HepG2 (cell line): ENCODE measurements around the gene MCFD2. TPM values are rescaled to one million over a fixed set of nuclear protein-coding genes. Genes with fewer than 3 reads are reported as not detected.

Source experiments
- CEBPB ChIP-seq: IDR thresholded peaks from 2 replicates; pipeline ENCODE4 v1.6.1; 2011; ENCODE audit warnings: low read depth, low read length, improper control_type of control experiment, borderline replicate concordance
- CEBPG ChIP-seq: IDR thresholded peaks from 2 replicates; pipeline ENCODE4 v1.6.1; 2016
- GATAD2A ChIP-seq: IDR thresholded peaks from 2 replicates; pipeline ENCODE4 v1.6.1; 2016
- KLF16 ChIP-seq, 2 experiments: sonication (generic) in 1 of 2; formaldehyde crosslinking in 1 of 2; IDR thresholded peaks; 2 replicates each; pipeline versions ENCODE4 v1.6.1 to v1.8.0; 2016 to 2023; ENCODE audit warnings: missing genetic modification reagents in 2 of 2, missing compliant biosample characterization in 1 of 2
- KMT2B ChIP-seq: IDR thresholded peaks from 2 replicates; pipeline ENCODE4 v1.6.1; 2016; ENCODE audit warnings: missing genetic modification reagents, missing compliant biosample characterization
- MYC ChIP-seq: sonication (generic); formaldehyde crosslinking; IDR thresholded peaks from 2 replicates; pipeline ENCODE4 v1.9.0; 2021; ENCODE audit warnings: missing genetic modification reagents, borderline replicate concordance
- NONO ChIP-seq, 2 experiments: fragments of 450-650 bp in 1 of 2; sonication (generic) in 1 of 2; formaldehyde crosslinking in 1 of 2; IDR thresholded peaks in 1 of 2; conservative IDR thresholded peaks in 1 of 2; 2 replicates each; pipeline versions ENCODE4 v1.6.1 to v1.8.0; 2017 to 2022; ENCODE audit warnings: mild to moderate bottlenecking in 1 of 2, missing genetic modification reagents in 1 of 2, moderate library complexity in 1 of 2
- NR2C2 ChIP-seq: sonication (generic); formaldehyde crosslinking; IDR thresholded peaks from 2 replicates; pipeline ENCODE4 v1.4.0; 2020; ENCODE audit warnings: missing genetic modification reagents, mild to moderate bottlenecking, moderate library complexity, borderline replicate concordance
- RARA ChIP-seq: IDR thresholded peaks from 2 replicates; pipeline ENCODE4 v1.6.1; 2016; ENCODE audit warnings: missing genetic modification reagents, missing compliant biosample characterization
- RXRA ChIP-seq: sonication (generic); formaldehyde crosslinking; IDR thresholded peaks from 2 replicates; pipeline ENCODE4 v1.5.1; 2020; ENCODE audit warnings: missing genetic modification reagents
- ZMYM2 ChIP-seq: sonication (generic); formaldehyde crosslinking; IDR thresholded peaks from 2 replicates; pipeline ENCODE4 v1.8.0; 2022; ENCODE audit warnings: mild to moderate bottlenecking, missing genetic modification reagents
- ZNF24 ChIP-seq: fragments of 450-650 bp; IDR thresholded peaks from 2 replicates; pipeline ENCODE4 v1.6.1; 2017; ENCODE audit warnings: antibody characterized with exemption, mild to moderate bottlenecking
- ZNF709 ChIP-seq: sonication (generic); formaldehyde crosslinking; IDR thresholded peaks from 2 replicates; pipeline ENCODE4 v1.5.0; 2020; ENCODE audit warnings: mild to moderate bottlenecking, missing genetic modification reagents
- polyA plus RNA-seq, 8 experiments: library from polyadenylated mRNA; depleted of rRNA in 3 of 8; stranded (reverse) in 7 of 8; unstranded in 1 of 8; fragments of >200 nt; fragmentation: Illumina TruSeq in 4 of 8; extraction: Trizol in 4 of 8; gene quantifications; 2 replicates each; pipeline versions ENCODE4 v1.2.1 to v1.2.3, GENCODE V29; 2011 to 2016; ENCODE audit warnings: low read depth in 4 of 8, missing spikeins in 1 of 8, mixed read lengths in 1 of 8; ENCODE audit not compliant: insufficient read depth in 1 of 8
- total RNA-seq, 5 experiments: library from RNA; depleted of rRNA; stranded (reverse); fragments of >200 nt; fragmentation: Illumina TruSeq; extraction: Trizol; gene quantifications; 2 replicates each; pipeline ENCODE4 v1.2.3, GENCODE V29; 2016; ENCODE audit warnings: low read depth in 1 of 5
- TF ChIP-seq, protein P1 (sequence below): sonication (generic); formaldehyde crosslinking; conservative IDR thresholded peaks from 2 replicates; pipeline ENCODE4 v1.4.0; 2020; ENCODE audit warnings: mild to moderate bottlenecking, missing genetic modification reagents, moderate library complexity
- TF ChIP-seq, protein P2 (sequence below): IDR thresholded peaks from 2 replicates; pipeline ENCODE4 v1.6.1; 2016; ENCODE audit warnings: missing compliant biosample characterization, missing genetic modification reagents, borderline replicate concordance
- TF ChIP-seq, protein P3 (sequence below): IDR thresholded peaks from 2 replicates; pipeline ENCODE4 v1.4.0; 2020; ENCODE audit warnings: mild to moderate bottlenecking, missing genetic modification reagents
- TF ChIP-seq, protein P4 (sequence below): sonication (generic); formaldehyde crosslinking; IDR thresholded peaks from 2 replicates; pipeline ENCODE4 v1.4.0; 2020; ENCODE audit warnings: missing genetic modification reagents
- TF ChIP-seq, protein P5 (sequence below): IDR thresholded peaks from 2 replicates; pipeline ENCODE4 v1.6.1; 2016; ENCODE audit warnings: mild to moderate bottlenecking

Gene MCFD2
- total and polyA plus RNA-seq, 2 of the 13 experiments (the other 11 are each of a cell fraction or from before 2014, with no cell fraction given): 183 to 232 TPM

DNA sequence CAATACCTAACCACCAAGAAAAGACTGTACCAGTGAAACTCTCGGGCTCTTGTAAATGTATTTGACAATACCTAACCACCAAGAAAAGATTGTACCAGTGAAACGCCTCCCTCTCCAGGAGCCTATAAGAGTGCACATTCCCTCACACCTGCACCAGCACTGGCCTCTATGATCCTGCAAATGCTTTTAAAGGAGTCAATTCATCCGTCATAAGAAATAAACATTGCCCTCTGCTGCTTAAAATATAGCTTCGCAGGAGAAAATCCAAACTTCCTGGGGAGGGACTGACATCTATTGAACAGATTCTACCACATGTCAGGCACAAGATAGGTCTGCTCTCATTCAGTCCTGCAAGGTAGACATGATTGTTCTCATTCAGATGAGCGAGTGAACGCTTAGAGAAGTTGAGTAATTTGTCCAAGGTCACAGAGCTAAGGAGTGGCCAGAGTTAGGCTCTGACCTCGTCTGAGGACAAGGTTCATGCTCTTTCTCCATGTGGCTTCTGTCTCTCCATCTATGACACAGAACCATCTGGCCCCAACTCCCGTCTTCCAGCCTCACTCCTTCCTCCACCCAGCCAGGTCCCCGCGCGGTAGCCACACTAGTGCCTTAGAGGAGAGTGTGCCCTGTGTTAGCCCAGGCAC is 38.7 kb downstream of the MCFD2 start (continued):
- TF ChIP-seq, protein P1, sequence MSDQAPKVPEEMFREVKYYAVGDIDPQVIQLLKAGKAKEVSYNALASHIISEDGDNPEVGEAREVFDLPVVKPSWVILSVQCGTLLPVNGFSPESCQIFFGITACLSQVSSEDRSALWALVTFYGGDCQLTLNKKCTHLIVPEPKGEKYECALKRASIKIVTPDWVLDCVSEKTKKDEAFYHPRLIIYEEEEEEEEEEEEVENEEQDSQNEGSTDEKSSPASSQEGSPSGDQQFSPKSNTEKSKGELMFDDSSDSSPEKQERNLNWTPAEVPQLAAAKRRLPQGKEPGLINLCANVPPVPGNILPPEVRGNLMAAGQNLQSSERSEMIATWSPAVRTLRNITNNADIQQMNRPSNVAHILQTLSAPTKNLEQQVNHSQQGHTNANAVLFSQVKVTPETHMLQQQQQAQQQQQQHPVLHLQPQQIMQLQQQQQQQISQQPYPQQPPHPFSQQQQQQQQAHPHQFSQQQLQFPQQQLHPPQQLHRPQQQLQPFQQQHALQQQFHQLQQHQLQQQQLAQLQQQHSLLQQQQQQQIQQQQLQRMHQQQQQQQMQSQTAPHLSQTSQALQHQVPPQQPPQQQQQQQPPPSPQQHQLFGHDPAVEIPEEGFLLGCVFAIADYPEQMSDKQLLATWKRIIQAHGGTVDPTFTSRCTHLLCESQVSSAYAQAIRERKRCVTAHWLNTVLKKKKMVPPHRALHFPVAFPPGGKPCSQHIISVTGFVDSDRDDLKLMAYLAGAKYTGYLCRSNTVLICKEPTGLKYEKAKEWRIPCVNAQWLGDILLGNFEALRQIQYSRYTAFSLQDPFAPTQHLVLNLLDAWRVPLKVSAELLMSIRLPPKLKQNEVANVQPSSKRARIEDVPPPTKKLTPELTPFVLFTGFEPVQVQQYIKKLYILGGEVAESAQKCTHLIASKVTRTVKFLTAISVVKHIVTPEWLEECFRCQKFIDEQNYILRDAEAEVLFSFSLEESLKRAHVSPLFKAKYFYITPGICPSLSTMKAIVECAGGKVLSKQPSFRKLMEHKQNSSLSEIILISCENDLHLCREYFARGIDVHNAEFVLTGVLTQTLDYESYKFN (CRISPR knock-in tag): 0 out of 2 replicates have a peak, but pooled peaks have one; percentile 13
- TF ChIP-seq, protein P2, sequence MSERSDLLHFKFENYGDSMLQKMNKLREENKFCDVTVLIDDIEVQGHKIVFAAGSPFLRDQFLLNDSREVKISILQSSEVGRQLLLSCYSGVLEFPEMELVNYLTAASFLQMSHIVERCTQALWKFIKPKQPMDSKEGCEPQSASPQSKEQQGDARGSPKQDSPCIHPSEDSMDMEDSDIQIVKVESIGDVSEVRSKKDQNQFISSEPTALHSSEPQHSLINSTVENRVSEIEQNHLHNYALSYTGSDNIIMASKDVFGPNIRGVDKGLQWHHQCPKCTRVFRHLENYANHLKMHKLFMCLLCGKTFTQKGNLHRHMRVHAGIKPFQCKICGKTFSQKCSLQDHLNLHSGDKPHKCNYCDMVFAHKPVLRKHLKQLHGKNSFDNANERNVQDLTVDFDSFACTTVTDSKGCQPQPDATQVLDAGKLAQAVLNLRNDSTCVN (CRISPR knock-in tag): 0 out of 2 replicates have a peak, but pooled peaks have one; percentile 23
- TF ChIP-seq NONO (IDR thresholded peaks at IDR 0.05) (no peak), NONO (CRISPR knock-in tag; conservative IDR thresholded peaks at IDR 0.05) (no peak), RARA (CRISPR knock-in tag) (peak; percentile 68), ZMYM2 (peak; percentile 51; the same call in 1 of the 2 replicates), GATAD2A (CRISPR knock-in tag) (peak; percentile 76), RXRA (CRISPR knock-in tag) (peak; percentile 84; the same call in 1 of the 2 replicates), MYC (CRISPR knock-in tag) (0 out of 2 replicates have a peak, but pooled peaks have one; percentile 23), ZNF24 (no peak), CEBPG (CRISPR knock-in tag) (peak; percentile 61; the same call in 1 of the 2 replicates), KMT2B (CRISPR knock-in tag) (no peak), ZNF709 (CRISPR knock-in tag) (no peak), KLF16 (CRISPR knock-in tag; IDR thresholded peaks at IDR 0.05) (no peak), NR2C2 (CRISPR knock-in tag) (peak; percentile 56), CEBPB (peak; percentile 70; the same call in 1 of the 2 replicates)
- TF ChIP-seq, protein P3, sequence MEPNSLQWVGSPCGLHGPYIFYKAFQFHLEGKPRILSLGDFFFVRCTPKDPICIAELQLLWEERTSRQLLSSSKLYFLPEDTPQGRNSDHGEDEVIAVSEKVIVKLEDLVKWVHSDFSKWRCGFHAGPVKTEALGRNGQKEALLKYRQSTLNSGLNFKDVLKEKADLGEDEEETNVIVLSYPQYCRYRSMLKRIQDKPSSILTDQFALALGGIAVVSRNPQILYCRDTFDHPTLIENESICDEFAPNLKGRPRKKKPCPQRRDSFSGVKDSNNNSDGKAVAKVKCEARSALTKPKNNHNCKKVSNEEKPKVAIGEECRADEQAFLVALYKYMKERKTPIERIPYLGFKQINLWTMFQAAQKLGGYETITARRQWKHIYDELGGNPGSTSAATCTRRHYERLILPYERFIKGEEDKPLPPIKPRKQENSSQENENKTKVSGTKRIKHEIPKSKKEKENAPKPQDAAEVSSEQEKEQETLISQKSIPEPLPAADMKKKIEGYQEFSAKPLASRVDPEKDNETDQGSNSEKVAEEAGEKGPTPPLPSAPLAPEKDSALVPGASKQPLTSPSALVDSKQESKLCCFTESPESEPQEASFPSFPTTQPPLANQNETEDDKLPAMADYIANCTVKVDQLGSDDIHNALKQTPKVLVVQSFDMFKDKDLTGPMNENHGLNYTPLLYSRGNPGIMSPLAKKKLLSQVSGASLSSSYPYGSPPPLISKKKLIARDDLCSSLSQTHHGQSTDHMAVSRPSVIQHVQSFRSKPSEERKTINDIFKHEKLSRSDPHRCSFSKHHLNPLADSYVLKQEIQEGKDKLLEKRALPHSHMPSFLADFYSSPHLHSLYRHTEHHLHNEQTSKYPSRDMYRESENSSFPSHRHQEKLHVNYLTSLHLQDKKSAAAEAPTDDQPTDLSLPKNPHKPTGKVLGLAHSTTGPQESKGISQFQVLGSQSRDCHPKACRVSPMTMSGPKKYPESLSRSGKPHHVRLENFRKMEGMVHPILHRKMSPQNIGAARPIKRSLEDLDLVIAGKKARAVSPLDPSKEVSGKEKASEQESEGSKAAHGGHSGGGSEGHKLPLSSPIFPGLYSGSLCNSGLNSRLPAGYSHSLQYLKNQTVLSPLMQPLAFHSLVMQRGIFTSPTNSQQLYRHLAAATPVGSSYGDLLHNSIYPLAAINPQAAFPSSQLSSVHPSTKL (CRISPR knock-in tag): peak; percentile 59; the same call in 1 of the 2 replicates
- TF ChIP-seq, protein P4, sequence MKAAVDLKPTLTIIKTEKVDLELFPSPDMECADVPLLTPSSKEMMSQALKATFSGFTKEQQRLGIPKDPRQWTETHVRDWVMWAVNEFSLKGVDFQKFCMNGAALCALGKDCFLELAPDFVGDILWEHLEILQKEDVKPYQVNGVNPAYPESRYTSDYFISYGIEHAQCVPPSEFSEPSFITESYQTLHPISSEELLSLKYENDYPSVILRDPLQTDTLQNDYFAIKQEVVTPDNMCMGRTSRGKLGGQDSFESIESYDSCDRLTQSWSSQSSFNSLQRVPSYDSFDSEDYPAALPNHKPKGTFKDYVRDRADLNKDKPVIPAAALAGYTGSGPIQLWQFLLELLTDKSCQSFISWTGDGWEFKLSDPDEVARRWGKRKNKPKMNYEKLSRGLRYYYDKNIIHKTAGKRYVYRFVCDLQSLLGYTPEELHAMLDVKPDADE (CRISPR knock-in tag): no peak
- TF ChIP-seq, protein P5, sequence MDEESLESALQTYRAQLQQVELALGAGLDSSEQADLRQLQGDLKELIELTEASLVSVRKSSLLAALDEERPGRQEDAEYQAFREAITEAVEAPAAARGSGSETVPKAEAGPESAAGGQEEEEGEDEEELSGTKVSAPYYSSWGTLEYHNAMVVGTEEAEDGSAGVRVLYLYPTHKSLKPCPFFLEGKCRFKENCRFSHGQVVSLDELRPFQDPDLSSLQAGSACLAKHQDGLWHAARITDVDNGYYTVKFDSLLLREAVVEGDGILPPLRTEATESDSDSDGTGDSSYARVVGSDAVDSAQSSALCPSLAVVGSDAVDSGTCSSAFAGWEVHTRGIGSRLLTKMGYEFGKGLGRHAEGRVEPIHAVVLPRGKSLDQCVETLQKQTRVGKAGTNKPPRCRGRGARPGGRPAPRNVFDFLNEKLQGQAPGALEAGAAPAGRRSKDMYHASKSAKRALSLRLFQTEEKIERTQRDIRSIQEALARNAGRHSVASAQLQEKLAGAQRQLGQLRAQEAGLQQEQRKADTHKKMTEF (CRISPR knock-in tag): no peak
